Nasal cavity respiratory epithelium epithelial cell of viscerocranial mucosa (primary cell): Measurements from ENCODE around the gene DKK1. TPM values are rescaled to one million over a fixed set of nuclear protein-coding genes. Genes with fewer than 3 reads are reported as not detected.

Experiments used
- total RNA-seq: library from RNA; depleted of rRNA; stranded (reverse); fragments of >200 nt; gene quantifications from 2 replicates; pipeline ENCODE4 v1.2.3, GENCODE V29; 2014

Gene DKK1
- 1.8 and 53.0 TPM in 2 replicates for total RNA-seq

GRCh38 chr10:52313933-52314821 is at the start of gene DKK1:
Gene DKK1 (plus strand): TSS chr10:52314281. CDS start chr10:52314435, 154 bp downstream.

